Breast epithelium (tissue), 4 donors: ENCODE data around the gene NFATC3. TPM values are rescaled to one million over a fixed set of nuclear protein-coding genes. Genes with fewer than 3 reads are reported as not detected.

ENCODE experiments used
- DNase-seq, 2 donors: peaks; one replicate each; pipeline ENCODE4 v3.0.0-alpha.2; 2019; ENCODE audit warnings: low spot score in 2 of 2
- H3K27ac ChIP-seq, 2 donors: fragments of 200-600 bp; sonication (generic) in 1 of 2; one replicate each; pipeline ENCODE4 v1.5.1; 2016 to 2019; ENCODE audit warnings: mild to moderate bottlenecking in 1 of 2
- H3K27me3 ChIP-seq, 2 donors: fragments of 200-600 bp; sonication (generic) in 1 of 2; one replicate each; pipeline versions ENCODE4 v1.5.1 to v1.6.0; 2017 to 2019; ENCODE audit warnings: control low read depth in 1 of 2, mild to moderate bottlenecking in 1 of 2
- H3K36me3 ChIP-seq: fragments of 200-600 bp; one replicate; pipeline ENCODE4 v1.5.1; 2019
- H3K4me1 ChIP-seq, 2 donors: fragments of 200-600 bp; sonication (generic); one replicate each; pipeline ENCODE4 v1.5.1; 2016 to 2019; ENCODE audit warnings: control low read depth in 1 of 2
- H3K4me3 ChIP-seq, 3 donors: fragments of 200-600 bp; sonication (generic); 1 replicate in 2 of 3; 2 replicates in 1 of 3; pipeline ENCODE4 v1.5.1; 2016 to 2019; ENCODE audit warnings: mild to moderate bottlenecking in 3 of 3, moderate library complexity in 2 of 3
- H3K9me3 ChIP-seq, 2 donors: fragments of 200-600 bp; sonication (generic) in 1 of 2; one replicate each; pipeline ENCODE4 v1.5.1; 2016 to 2019; ENCODE audit warnings: control low read depth in 1 of 2
- CTCF ChIP-seq, 3 donors: fragments of 450-650 bp; IDR thresholded peaks; one replicate each; pipeline ENCODE4 v1.5.1; 2016 to 2017; ENCODE audit warnings: antibody characterized with exemption in 3 of 3, mild to moderate bottlenecking in 3 of 3, moderate library complexity in 3 of 3
- POLR2A ChIP-seq: fragments of 450-650 bp; IDR thresholded peaks from one replicate; pipeline ENCODE4 v1.6.1; 2016; ENCODE audit warnings: antibody characterized with exemption, mild to moderate bottlenecking, moderate library complexity
- POLR2AphosphoS5 ChIP-seq, 3 donors: sonication (generic); formaldehyde crosslinking; IDR thresholded peaks; one replicate each; pipeline ENCODE4 v1.6.1; 2017; ENCODE audit warnings: antibody characterized with exemption in 3 of 3
- intact Hi-C: fragments of 100-400 bp; cut with DNase I; formaldehyde crosslinking; loops from one replicate; pipeline ENCODE4 v1.15.1; 2023; ENCODE audit warnings: low total_unique reads
- total RNA-seq, 3 donors: library from RNA; depleted of rRNA; stranded (reverse); fragments of >200 nt; gene quantifications; one replicate each; pipeline ENCODE4 v1.1.0, GENCODE V29; 2016

NFATC3 gene
- total RNA-seq, 3 donors from 2014 or later, result 52.0 to 64.2 (median 60.6) TPM

DNA sequence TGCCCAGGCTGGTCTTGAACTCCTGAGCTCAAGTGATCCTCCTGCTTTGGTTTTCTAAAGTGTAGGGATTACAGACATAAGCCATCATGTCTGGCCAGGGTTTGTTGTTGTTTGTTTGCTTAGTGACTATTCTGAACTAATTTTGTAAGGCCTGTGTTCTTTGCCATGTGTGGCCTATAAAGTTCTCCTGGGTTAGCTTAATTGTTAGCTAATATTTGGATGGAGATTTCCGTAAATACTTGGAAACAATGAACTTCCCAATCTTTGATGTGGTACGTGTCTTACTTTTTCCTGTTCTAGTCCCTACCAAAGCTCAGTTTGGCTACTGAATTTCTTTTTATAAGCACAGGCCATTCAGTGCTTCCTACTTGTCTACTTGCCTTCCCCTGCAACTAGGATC lies 37.2 kb upstream of the NFATC3 start:
- intact Hi-C loops, result loop anchor here (10.0 kb wide), 2 partner anchors 173 to 233 kb away; partner anchors contain the start of gene EDC4
- Histone ChIP-seq H3K27ac (no peak overlapping the region), H3K4me1 (no peaks in the 10 kb centered on the region), H3K9me3 (no peaks in the 10 kb centered on the region), H3K27me3 (no peaks in the 10 kb centered on the region), H3K4me3 (no peak overlapping the region), H3K36me3 (no peaks in the 10 kb centered on the region)
- no peak for TF ChIP-seq POLR2A
- TF ChIP-seq POLR2AphosphoS5 (IDR thresholded peaks at IDR 0.05), result no peak
- no peak for TF ChIP-seq CTCF (IDR thresholded peaks at IDR 0.05)
- no peak for DNase-seq

DNA sequence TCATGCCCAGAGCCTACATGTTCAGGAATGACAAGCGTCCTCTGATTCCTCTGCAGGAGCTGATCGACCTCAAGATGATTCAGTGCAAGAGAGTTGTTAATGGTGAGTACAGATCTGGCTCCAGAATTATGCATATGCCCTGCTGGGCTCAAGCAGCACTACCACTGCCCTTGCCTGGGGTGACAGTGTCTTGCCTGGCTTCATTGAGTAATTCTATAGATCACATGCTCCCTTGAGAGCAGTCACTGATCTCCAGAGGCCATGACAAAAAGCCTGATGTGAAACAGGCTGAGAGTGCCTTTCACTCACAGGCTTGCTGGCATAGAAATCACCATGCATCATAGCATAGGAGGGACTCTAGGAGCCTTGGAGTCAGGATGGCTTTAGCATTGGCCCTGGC lies 35.7 kb upstream of the NFATC3 start:
- Histone ChIP-seq H3K4me3 (no peak overlapping the region), H3K36me3 (no peaks in the 10 kb centered on the region), H3K4me1 (no peaks in the 10 kb centered on the region), H3K27ac (no peak overlapping the region), H3K9me3 (no peaks in the 10 kb centered on the region), H3K27me3 (no peaks in the 10 kb centered on the region)
- DNase-seq, result no peak
- intact Hi-C loops, result loop anchor here (10.0 kb wide), 2 partner anchors 175 to 235 kb away; partner anchors contain the start of gene EDC4
- no peak for TF ChIP-seq POLR2AphosphoS5 (IDR thresholded peaks at IDR 0.05)
- TF ChIP-seq CTCF (IDR thresholded peaks at IDR 0.05), result no peak
- TF ChIP-seq POLR2A, result no peak

DNA sequence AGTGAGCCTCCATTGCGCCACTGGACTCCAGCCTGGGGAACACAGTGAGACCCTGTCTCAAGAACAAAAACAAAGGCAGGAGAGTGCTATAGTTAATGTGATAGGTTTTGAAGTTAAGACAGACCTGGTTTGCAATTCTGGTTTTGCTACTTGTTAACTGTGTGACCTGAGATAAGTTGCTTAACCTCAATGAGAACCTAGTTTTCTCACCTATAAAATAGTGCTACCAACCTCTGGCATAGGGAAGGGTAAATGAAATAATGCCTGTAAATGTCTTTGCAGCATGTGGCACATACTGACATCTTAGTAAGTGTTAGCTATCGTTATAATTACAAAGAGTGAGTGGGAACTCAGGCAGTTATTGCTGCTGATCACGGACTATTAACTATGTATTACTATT lies 29.8 kb upstream of the NFATC3 start:
- H3K9me3 ChIP-seq, result no peaks in the 10 kb centered on the region
- H3K4me1 ChIP-seq, result no peaks in the 10 kb centered on the region
- intact Hi-C loops, result no loop called here
- H3K27me3 ChIP-seq, result no peaks in the 10 kb centered on the region
- no peak for DNase-seq
- no peaks in the 10 kb centered on the region for H3K36me3 ChIP-seq
- TF ChIP-seq CTCF (IDR thresholded peaks at IDR 0.05) (no peak), POLR2A (no peak), POLR2AphosphoS5 (IDR thresholded peaks at IDR 0.05) (no peak)
- H3K4me3 ChIP-seq, result no peak overlapping the region
- H3K27ac ChIP-seq, result no peak overlapping the region

DNA sequence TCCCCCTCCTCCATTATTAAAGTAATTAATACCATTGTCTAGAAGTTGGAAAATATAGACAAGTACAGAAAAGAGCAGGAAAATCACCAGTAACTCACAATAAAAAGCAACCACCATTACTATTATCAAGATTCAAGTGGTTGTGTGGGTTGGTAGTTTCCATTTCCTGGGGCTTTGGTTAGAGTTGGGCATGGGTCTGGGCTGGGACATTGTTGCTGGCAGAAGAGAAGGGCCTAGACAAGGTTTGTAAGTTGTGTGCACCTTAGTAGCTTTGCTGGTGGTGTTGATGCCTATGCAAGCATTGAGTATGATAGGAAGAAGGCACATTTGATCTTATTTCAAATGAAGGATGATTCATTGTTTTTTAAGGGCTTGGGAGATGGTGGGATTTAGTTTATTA lies 25.4 kb upstream of the NFATC3 start:
- no peak for DNase-seq
- Histone ChIP-seq H3K4me1 (no peaks in the 10 kb centered on the region), H3K9me3 (no peaks in the 10 kb centered on the region), H3K27ac (no peak overlapping the region), H3K36me3 (no peaks in the 10 kb centered on the region), H3K4me3 (no peak overlapping the region), H3K27me3 (no peaks in the 10 kb centered on the region)
- intact Hi-C loops, result no loop called here
- no peak for TF ChIP-seq CTCF (IDR thresholded peaks at IDR 0.05)
- no peak for TF ChIP-seq POLR2A
- TF ChIP-seq POLR2AphosphoS5 (IDR thresholded peaks at IDR 0.05), result no peak

DNA sequence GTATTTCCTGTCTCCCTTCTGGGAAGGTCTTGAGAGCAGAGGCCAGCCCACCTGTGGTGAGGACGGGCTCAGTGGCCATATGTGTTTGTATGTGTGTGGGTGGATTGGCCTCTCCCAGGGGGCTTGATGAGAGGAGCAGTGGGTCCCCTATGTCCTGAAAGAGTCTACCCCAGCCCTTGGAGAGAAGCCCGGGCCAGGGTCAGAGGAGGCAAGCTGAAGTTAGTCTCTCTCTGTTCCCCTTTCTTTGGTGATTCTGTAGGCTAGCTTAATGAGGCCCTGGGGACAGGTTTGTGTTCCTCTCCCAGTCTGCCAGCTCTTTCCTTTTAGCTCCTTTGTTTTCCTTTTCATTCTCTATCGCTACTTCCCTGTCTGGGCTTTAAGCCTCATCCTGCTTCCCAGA lies 23.8 kb upstream of the NFATC3 start:
- DNase-seq, result no peak
- H3K36me3 ChIP-seq, result no peaks in the 10 kb centered on the region
- no peaks in the 10 kb centered on the region for H3K4me1 ChIP-seq
- intact Hi-C loops, result no loop called here
- H3K27ac ChIP-seq, result no peak overlapping the region
- no peaks in the 10 kb centered on the region for H3K27me3 ChIP-seq
- no peak for TF ChIP-seq POLR2AphosphoS5 (IDR thresholded peaks at IDR 0.05)
- H3K4me3 ChIP-seq, result no peak overlapping the region
- H3K9me3 ChIP-seq, result no peaks in the 10 kb centered on the region

- TF ChIP-seq CTCF (IDR thresholded peaks at IDR 0.05) (no peak), POLR2A (no peak), POLR2AphosphoS5 (IDR thresholded peaks at IDR 0.05) (no peak)
- H3K27ac ChIP-seq, result no peak overlapping the region
- H3K36me3 ChIP-seq, result no peaks in the 10 kb centered on the region
- no peaks in the 10 kb centered on the region for H3K27me3 ChIP-seq
- no peaks in the 10 kb centered on the region for H3K4me1 ChIP-seq
- intact Hi-C loops, result no loop called here
- no peaks in the 10 kb centered on the region for H3K9me3 ChIP-seq
- no peak for DNase-seq
- no peak overlapping the region for H3K4me3 ChIP-seq
Observed at GRCh38 chr16:68062910-68063393, 22.2 kb upstream of the NFATC3 start.
